Fibroblast of skin of back (primary cell): ENCODE results near the gene DTHD1.

ENCODE experiments used
- DNase-seq: peaks from one replicate; pipeline ENCODE4 v3.0.0-alpha.2; 2013

DTHD1 gene

GRCh38 chr4:36269533-36270173 lies 11.8 kb upstream of the DTHD1 start:
- DNase-seq, result no peak

GRCh38 chr4:36273276-36273675 lies 8.1 kb upstream of the DTHD1 start:
- peak; percentile 21 for DNase-seq

- peak; percentile 43 for DNase-seq
Observed at GRCh38 chr4:36274158-36274557, 7.3 kb upstream of the DTHD1 start.

GRCh38 chr4:36277533-36277932 lies 3.9 kb upstream of the DTHD1 start:
- no peak for DNase-seq

GRCh38 chr4:36278789-36279188 lies 2.6 kb upstream of the DTHD1 start:
- no peak for DNase-seq

- DNase-seq, result no peak
Observed at GRCh38 chr4:36280555-36280954, 861 bp upstream of the DTHD1 start.

GRCh38 chr4:36282503-36283030 lies 1.2 kb downstream of the DTHD1 start:
- no peak for DNase-seq

- peak; percentile 52 for DNase-seq
Observed at GRCh38 chr4:36283912-36284465, 2.6 kb downstream of the DTHD1 start.

GRCh38 chr4:36285784-36286480 lies 4.5 kb downstream of the DTHD1 start:
- no peak for DNase-seq

GRCh38 chr4:36286481-36286871 lies 5.1 kb downstream of the DTHD1 start:
- DNase-seq, result no peak

GRCh38 chr4:36288731-36289426 lies 7.5 kb downstream of the DTHD1 start:
- DNase-seq, result peak; percentile 46

GRCh38 chr4:36290641-36291040 lies 9.2 kb downstream of the DTHD1 start:
- no peak for DNase-seq

GRCh38 chr4:36292556-36293188 lies 11.3 kb downstream of the DTHD1 start:
- DNase-seq, result no peak

- DNase-seq, result no peak
Observed at GRCh38 chr4:36301127-36301526, 19.7 kb downstream of the DTHD1 start.

GRCh38 chr4:36303426-36304137 lies 22.2 kb downstream of the DTHD1 start:
- DNase-seq, result no peak

GRCh38 chr4:36304138-36304681 lies 22.8 kb downstream of the DTHD1 start:
- no peak for DNase-seq

GRCh38 chr4:36308150-36308549 lies 26.7 kb downstream of the DTHD1 start:
- no peak for DNase-seq

GRCh38 chr4:36310216-36310615 lies 28.8 kb downstream of the DTHD1 start:
- no peak for DNase-seq

GRCh38 chr4:36310793-36311192 lies 29.4 kb downstream of the DTHD1 start:
- no peak for DNase-seq

GRCh38 chr4:36312511-36312910 lies 31.1 kb downstream of the DTHD1 start:
- no peak for DNase-seq

- DNase-seq, result no peak
Observed at GRCh38 chr4:36313301-36313700, 31.9 kb downstream of the DTHD1 start.

GRCh38 chr4:36313703-36314102 lies 32.3 kb downstream of the DTHD1 start:
- no peak for DNase-seq
